ENCODE results near the gene SLC7A4.

DNA sequence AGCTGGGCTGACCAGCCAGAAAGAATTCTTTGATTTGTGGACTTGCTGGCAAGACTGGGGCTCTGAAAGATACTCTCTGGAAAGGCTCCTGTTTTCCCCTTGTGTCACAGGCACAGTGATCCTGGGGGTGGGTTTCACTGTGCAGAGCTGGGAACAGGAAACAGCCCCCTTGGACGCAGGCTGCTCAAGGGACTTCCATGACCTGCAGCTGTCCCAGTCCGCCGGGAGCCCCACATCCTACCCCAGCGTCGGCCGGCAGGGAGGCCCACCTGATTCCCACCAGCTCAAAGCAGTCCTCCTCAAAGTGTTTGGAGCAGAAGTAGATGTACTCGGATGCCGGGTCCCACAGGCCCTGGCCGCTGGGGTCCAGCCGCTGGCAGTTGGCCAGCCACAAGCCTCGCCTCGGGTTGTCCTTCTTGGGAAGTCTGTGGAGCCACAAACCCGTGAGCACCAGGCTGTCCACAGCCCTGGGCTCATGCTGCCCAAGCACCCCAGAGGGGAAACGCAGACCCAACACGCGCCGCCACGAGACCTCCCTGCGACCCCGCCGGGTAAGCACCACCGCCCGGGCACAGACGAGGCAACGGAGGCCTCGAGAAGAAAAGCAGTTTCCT lies 31.3 kb downstream of the SLC7A4 start:
- TF ChIP-seq EZH2 (IDR thresholded peaks at IDR 0.05; ENCODE audit: borderline replicate concordance, low read depth, low read length, severe bottlenecking) = no peak
- TF ChIP-seq, protein P1, sequence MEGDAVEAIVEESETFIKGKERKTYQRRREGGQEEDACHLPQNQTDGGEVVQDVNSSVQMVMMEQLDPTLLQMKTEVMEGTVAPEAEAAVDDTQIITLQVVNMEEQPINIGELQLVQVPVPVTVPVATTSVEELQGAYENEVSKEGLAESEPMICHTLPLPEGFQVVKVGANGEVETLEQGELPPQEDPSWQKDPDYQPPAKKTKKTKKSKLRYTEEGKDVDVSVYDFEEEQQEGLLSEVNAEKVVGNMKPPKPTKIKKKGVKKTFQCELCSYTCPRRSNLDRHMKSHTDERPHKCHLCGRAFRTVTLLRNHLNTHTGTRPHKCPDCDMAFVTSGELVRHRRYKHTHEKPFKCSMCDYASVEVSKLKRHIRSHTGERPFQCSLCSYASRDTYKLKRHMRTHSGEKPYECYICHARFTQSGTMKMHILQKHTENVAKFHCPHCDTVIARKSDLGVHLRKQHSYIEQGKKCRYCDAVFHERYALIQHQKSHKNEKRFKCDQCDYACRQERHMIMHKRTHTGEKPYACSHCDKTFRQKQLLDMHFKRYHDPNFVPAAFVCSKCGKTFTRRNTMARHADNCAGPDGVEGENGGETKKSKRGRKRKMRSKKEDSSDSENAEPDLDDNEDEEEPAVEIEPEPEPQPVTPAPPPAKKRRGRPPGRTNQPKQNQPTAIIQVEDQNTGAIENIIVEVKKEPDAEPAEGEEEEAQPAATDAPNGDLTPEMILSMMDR (IDR thresholded peaks at IDR 0.05; ENCODE audit: borderline replicate concordance, extremely low read depth, low read length, poor library complexity, severe bottlenecking) = no peak

All from DND-41 (cell line).